ENCODE data around the gene NUDT9. TPM values are rescaled to one million over a fixed set of nuclear protein-coding genes. Genes with fewer than 3 reads are reported as not detected.
A peak's percentile ranks its signal among the peaks of the same experiment; 100 is the strongest.
"Not testable (repeated sequence)": the region's sequence is repeated elsewhere in the genome, so short reads cannot be mapped to it uniquely, and the experiment has no call there.

NUDT9 gene
- total and polyA plus RNA-seq, 8 donors: 3.6 to 44.9 (median 17.6) TPM

GRCh38 chr4:87491436-87491835 lies 69.1 kb downstream of the NUDT9 start:
- H3K4me1 ChIP-seq: peaks cover 5 to 54% (median 28%) of the 10 kb centered on the region in 4 donors
- H3K4me3 ChIP-seq: no peak overlapping the region
- intact Hi-C loops (cut with DNase I; ENCODE audit: low total_unique reads): no loop called here
- peaks cover 0 to 5% (median 2%) of the 10 kb centered on the region in 4 donors for H3K9me3 ChIP-seq
- H3K36me3 ChIP-seq: peaks cover 32 to 82% (median 61%) of the 10 kb centered on the region in 4 donors
- TF ChIP-seq EP300 (IDR thresholded peaks at IDR 0.05) (no peak), CTCF (IDR thresholded peaks at IDR 0.05) (no peak), POLR2AphosphoS5 (IDR thresholded peaks at IDR 0.05) (no peak), POLR2A (IDR thresholded peaks at IDR 0.05) (no peak)
- peak overlapping the region in 1 of 5 donors; percentile 54 for H3K27ac ChIP-seq
- 77 to 86% (median 83%) methylated on average over 2 of the region's 2 CpGs for WGBS, 5 donors
- H3K27me3 ChIP-seq: no peaks in the 10 kb centered on the region
- no peak for DNase-seq

- intact Hi-C loops (cut with DNase I; ENCODE audit: low total_unique reads); H3K9me3 ChIP-seq; H3K27me3 ChIP-seq; DNase-seq; H3K4me3 ChIP-seq: not testable (repeated sequence)
- H3K4me1 ChIP-seq: peaks cover 5 to 54% (median 28%) of the 10 kb centered on the region in 4 donors
- WGBS, 5 donors: 77 to 97% (median 87%) methylated on average over 2 of the region's 2 CpGs
- H3K27ac ChIP-seq: peak overlapping the region in 3 of 5 donors; percentile 43 to 54 (median 48)
- peaks cover 32 to 86% (median 64%) of the 10 kb centered on the region in 4 donors for H3K36me3 ChIP-seq
Observed at GRCh38 chr4:87491851-87492250, 69.5 kb downstream of the NUDT9 start.

GRCh38 chr4:87493115-87493514 lies 70.7 kb downstream of the NUDT9 start:
- Histone ChIP-seq H3K4me1 (peaks cover 5 to 56% (median 31%) of the 10 kb centered on the region in 4 donors), H3K9me3 (peaks cover 0 to 5% (median 2%) of the 10 kb centered on the region in 4 donors), H3K27me3 (no peaks in the 10 kb centered on the region), H3K4me3 (no peak overlapping the region), H3K27ac (peak overlapping the region in 3 of 5 donors; percentile 43 to 54 (median 48)), H3K36me3 (peaks cover 30 to 88% (median 62%) of the 10 kb centered on the region in 4 donors)
- 44 to 59% (median 48%) methylated on average over 3 of the region's 3 CpGs for WGBS, 5 donors
- intact Hi-C loops (cut with DNase I; ENCODE audit: low total_unique reads): no loop called here
- DNase-seq: no peak
- no peak for TF ChIP-seq CTCF (IDR thresholded peaks at IDR 0.05)
- no peak for TF ChIP-seq POLR2A (IDR thresholded peaks at IDR 0.05)
- TF ChIP-seq POLR2AphosphoS5 (IDR thresholded peaks at IDR 0.05): no peak
- TF ChIP-seq EP300 (IDR thresholded peaks at IDR 0.05): no peak

GRCh38 chr4:87497159-87497558 lies 74.8 kb downstream of the NUDT9 start:
- DNase-seq: no peak
- no peak overlapping the region for H3K4me3 ChIP-seq
- no peak for TF ChIP-seq EP300 (IDR thresholded peaks at IDR 0.05)
- peak in 1 of 7 experiments; percentile 18 for TF ChIP-seq CTCF (IDR thresholded peaks at IDR 0.05)
- no peak for TF ChIP-seq POLR2AphosphoS5 (IDR thresholded peaks at IDR 0.05)
- TF ChIP-seq POLR2A (IDR thresholded peaks at IDR 0.05): no peak
- peak overlapping the region in 2 of 5 donors; percentile 67 to 78 for H3K27ac ChIP-seq
- no peaks in the 10 kb centered on the region for H3K27me3 ChIP-seq
- H3K4me1 ChIP-seq: peaks cover 4 to 47% (median 22%) of the 10 kb centered on the region in 4 donors
- no peaks in the 10 kb centered on the region for H3K9me3 ChIP-seq
- peaks cover 15 to 48% (median 28%) of the 10 kb centered on the region in 4 donors for H3K36me3 ChIP-seq
- intact Hi-C loops (cut with DNase I; ENCODE audit: low total_unique reads): no loop called here
- 85 to 96% (median 96%) methylated on average over 2 of the region's 2 CpGs for WGBS, 5 donors

- peaks cover 0 to 47% (median 20%) of the 10 kb centered on the region in 4 donors for H3K4me1 ChIP-seq
Observed at GRCh38 chr4:87497578-87497977, 75.2 kb downstream of the NUDT9 start.

More at GRCh38 chr4:87497578-87497977, 75.2 kb downstream of the NUDT9 start:
- intact Hi-C loops (cut with DNase I; ENCODE audit: low total_unique reads): no loop called here
- 82 to 96% (median 87%) methylated on average over 3 of the region's 3 CpGs for WGBS, 5 donors
- TF ChIP-seq CTCF (IDR thresholded peaks at IDR 0.05) (no peak), EP300 (IDR thresholded peaks at IDR 0.05) (no peak), POLR2AphosphoS5 (IDR thresholded peaks at IDR 0.05) (no peak), POLR2A (IDR thresholded peaks at IDR 0.05) (no peak)
- Histone ChIP-seq H3K9me3 (no peaks in the 10 kb centered on the region), H3K36me3 (peaks cover 15 to 46% (median 28%) of the 10 kb centered on the region in 4 donors), H3K27ac (peak overlapping the region; percentile 45 to 78 (median 67)), H3K4me3 (no peak overlapping the region), H3K27me3 (no peaks in the 10 kb centered on the region)
- no peak for DNase-seq
